Fibroblast of lung (primary cell): ENCODE data around the gene KIF26A. TPM values are rescaled to one million over a fixed set of nuclear protein-coding genes. Genes with fewer than 3 reads are reported as not detected.

Experiments
- DNase-seq, 2 donors: peaks; one replicate each; pipeline versions ENCODE4 v3.0.0 to v3.0.0-alpha.2; 2010; ENCODE audit warnings: low read depth in 2 of 2
- H2AFZ ChIP-seq: 2 replicates; pipeline ENCODE4 v1.5.1; 2012; ENCODE audit warnings: low read length, control low read depth, inconsistent platforms
- H3K27ac ChIP-seq: 2 replicates; pipeline ENCODE4 v1.5.1; 2011; ENCODE audit warnings: low read length, control low read depth; ENCODE audit not compliant: insufficient read depth
- H3K27me3 ChIP-seq: 2 replicates; pipeline ENCODE4 v1.5.1; 2011; ENCODE audit warnings: mild to moderate bottlenecking, low read length; ENCODE audit not compliant: control insufficient read depth, insufficient read depth
- H3K36me3 ChIP-seq: 2 replicates; pipeline ENCODE4 v1.5.1; 2011; ENCODE audit warnings: low read length; ENCODE audit not compliant: control insufficient read depth, insufficient read depth
- H3K4me1 ChIP-seq: 2 replicates; pipeline ENCODE4 v1.5.1; 2011; ENCODE audit warnings: low read length; ENCODE audit not compliant: control insufficient read depth, insufficient read depth; ENCODE audit errors: extremely low read depth
- H3K4me2 ChIP-seq: 2 replicates; pipeline ENCODE4 v1.5.1; 2011; ENCODE audit warnings: low read length, control low read depth; ENCODE audit not compliant: insufficient read depth; ENCODE audit errors: extremely low read depth
- H3K4me3 ChIP-seq, 4 experiments: fragments of 200-600 bp in 1 of 4; sonication (generic) in 1 of 4; replicated peaks in 1 of 4; 2 replicates each; pipeline ENCODE4 v1.5.1; 2011 to 2016; ENCODE audit warnings: low read length in 4 of 4, low read depth in 3 of 4, mild to moderate bottlenecking in 3 of 4, control low read depth in 2 of 4, inconsistent platforms in 1 of 4, mixed read lengths in 1 of 4; ENCODE audit not compliant: insufficient read depth in 1 of 4; ENCODE audit errors: control extremely low read depth in 1 of 4
- H3K79me2 ChIP-seq: 2 replicates; pipeline ENCODE4 v1.5.1; 2012; ENCODE audit warnings: mild to moderate bottlenecking, low read length, inconsistent platforms; ENCODE audit not compliant: control insufficient read depth, insufficient read depth
- H3K9ac ChIP-seq: 2 replicates; pipeline ENCODE4 v1.5.1; 2011; ENCODE audit warnings: mild to moderate bottlenecking, low read length, control low read depth; ENCODE audit not compliant: insufficient read depth
- H3K9me3 ChIP-seq: 2 replicates; pipeline ENCODE4 v1.5.1; 2012; ENCODE audit warnings: low read depth, low read length; ENCODE audit not compliant: control insufficient read depth, insufficient read depth
- H4K20me1 ChIP-seq: 2 replicates; pipeline ENCODE4 v1.5.1; 2011; ENCODE audit warnings: low read length; ENCODE audit not compliant: control insufficient read depth, insufficient read depth; ENCODE audit errors: extremely low read depth
- EZH2 ChIP-seq: IDR thresholded peaks from 2 replicates; pipeline ENCODE4 v1.5.1; 2012; ENCODE audit warnings: low read length, control low read depth, mild to moderate bottlenecking; ENCODE audit errors: missing control alignments
- polyA plus RNA-seq, 2 donors: library from polyadenylated mRNA; depleted of rRNA in 1 of 2; stranded (reverse) in 1 of 2; unstranded in 1 of 2; fragments of >200 nt; gene quantifications; 2 replicates each; pipeline ENCODE4 v1.2.1, GENCODE V29; 2011 to 2012; ENCODE audit warnings: missing spikeins in 1 of 2
- total RNA-seq: library from RNA; depleted of rRNA; stranded (reverse); fragments of >200 nt; gene quantifications from 2 replicates; pipeline ENCODE4 v1.2.1, GENCODE V29; 2014
- TF ChIP-seq, protein P1 (sequence below), 2 donors: IDR thresholded peaks in 1 of 2; conservative IDR thresholded peaks in 1 of 2; 1 replicate in 1 of 2; 2 replicates in 1 of 2; pipeline ENCODE4 v1.5.1; 2011 to 2012; ENCODE audit warnings: low read length in 2 of 2, control low read depth in 1 of 2, inconsistent platforms in 1 of 2, low read depth in 1 of 2, mild to moderate bottlenecking in 1 of 2

Gene KIF26A
- total and polyA plus RNA-seq, 2 donors (not counting 1 experiment from before 2014, with no cell fraction given), result 0.01 to 2.0 TPM

DNA sequence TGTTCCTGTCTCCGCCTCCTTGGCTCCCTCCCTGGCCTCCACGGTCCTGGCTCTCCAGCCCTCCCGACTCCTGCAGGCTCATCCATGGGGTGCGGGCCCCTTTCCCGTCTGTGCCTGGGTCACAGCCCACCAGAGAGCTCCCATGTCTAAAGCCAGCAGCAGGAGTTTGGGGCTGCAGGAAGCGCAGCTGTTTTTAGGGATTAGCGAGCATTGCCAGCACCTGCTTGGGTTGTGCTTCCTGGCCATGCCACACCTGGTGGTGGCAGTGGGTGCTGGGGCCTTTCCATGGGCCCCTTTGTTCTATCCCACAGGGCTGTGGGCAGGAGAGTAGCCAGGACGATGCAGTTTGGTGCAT is 64.7 kb downstream of the KIF26A start:
- DNase-seq, result no peak
- no peaks in the 10 kb centered on the region for H4K20me1 ChIP-seq
- H3K9ac ChIP-seq, result no peak overlapping the region
- no peak overlapping the region for H3K27ac ChIP-seq
- no peak for TF ChIP-seq EZH2
- TF ChIP-seq, protein P1, sequence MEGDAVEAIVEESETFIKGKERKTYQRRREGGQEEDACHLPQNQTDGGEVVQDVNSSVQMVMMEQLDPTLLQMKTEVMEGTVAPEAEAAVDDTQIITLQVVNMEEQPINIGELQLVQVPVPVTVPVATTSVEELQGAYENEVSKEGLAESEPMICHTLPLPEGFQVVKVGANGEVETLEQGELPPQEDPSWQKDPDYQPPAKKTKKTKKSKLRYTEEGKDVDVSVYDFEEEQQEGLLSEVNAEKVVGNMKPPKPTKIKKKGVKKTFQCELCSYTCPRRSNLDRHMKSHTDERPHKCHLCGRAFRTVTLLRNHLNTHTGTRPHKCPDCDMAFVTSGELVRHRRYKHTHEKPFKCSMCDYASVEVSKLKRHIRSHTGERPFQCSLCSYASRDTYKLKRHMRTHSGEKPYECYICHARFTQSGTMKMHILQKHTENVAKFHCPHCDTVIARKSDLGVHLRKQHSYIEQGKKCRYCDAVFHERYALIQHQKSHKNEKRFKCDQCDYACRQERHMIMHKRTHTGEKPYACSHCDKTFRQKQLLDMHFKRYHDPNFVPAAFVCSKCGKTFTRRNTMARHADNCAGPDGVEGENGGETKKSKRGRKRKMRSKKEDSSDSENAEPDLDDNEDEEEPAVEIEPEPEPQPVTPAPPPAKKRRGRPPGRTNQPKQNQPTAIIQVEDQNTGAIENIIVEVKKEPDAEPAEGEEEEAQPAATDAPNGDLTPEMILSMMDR (conservative IDR thresholded peaks at IDR 0.05 in 1 of 2, IDR thresholded peaks at IDR 0.05 in 1 of 2; ENCODE audit: low read depth in 1 of 2, low read length in 2 of 2), result no peak
- no peak overlapping the region for H3K4me2 ChIP-seq
- H3K36me3 ChIP-seq, result no peaks in the 10 kb centered on the region
- H3K9me3 ChIP-seq, result no peaks in the 10 kb centered on the region
- no peaks in the 10 kb centered on the region for H3K79me2 ChIP-seq
- no peak overlapping the region for H2AFZ ChIP-seq
- H3K4me3 ChIP-seq, result no peak overlapping the region
- no peaks in the 10 kb centered on the region for H3K27me3 ChIP-seq
- H3K4me1 ChIP-seq, result no peaks in the 10 kb centered on the region

DNA sequence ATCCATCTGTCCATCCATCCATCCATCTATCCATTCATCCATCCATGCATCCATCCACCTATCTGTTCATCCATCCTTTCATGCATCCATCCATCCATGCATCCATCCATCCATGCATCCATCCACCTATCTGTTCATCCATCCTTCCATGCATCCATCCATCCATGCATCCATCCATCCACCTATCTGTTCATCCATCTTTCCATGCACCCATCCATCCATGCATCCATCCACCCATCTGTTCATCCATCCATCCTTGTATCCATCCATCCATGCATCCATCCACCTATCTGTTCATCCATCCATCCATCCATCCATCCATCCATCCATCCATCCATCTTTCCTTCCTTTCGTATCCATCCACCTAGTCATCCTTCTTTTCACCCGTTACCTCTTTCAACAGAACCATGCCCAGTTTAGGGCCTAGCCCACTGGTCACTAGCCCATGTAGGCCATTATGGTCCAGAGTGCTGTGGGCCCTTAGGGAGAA is 66.3 kb downstream of the KIF26A start:
- no peaks in the 10 kb centered on the region for H3K4me1 ChIP-seq
- H3K27ac ChIP-seq, result no peak overlapping the region
- no peak overlapping the region for H3K4me2 ChIP-seq
- DNase-seq, result no peak
- no peaks in the 10 kb centered on the region for H3K36me3 ChIP-seq
- no peaks in the 10 kb centered on the region for H3K79me2 ChIP-seq
- H2AFZ ChIP-seq, result no peak overlapping the region
- H3K4me3 ChIP-seq, result no peak overlapping the region
- H3K27me3 ChIP-seq, result no peaks in the 10 kb centered on the region
- no peak overlapping the region for H3K9ac ChIP-seq
- no peak for TF ChIP-seq EZH2
- TF ChIP-seq, protein P1 (conservative IDR thresholded peaks at IDR 0.05 in 1 of 2, IDR thresholded peaks at IDR 0.05 in 1 of 2; ENCODE audit: low read depth in 1 of 2, low read length in 2 of 2), result no peak
- H4K20me1 ChIP-seq, result no peaks in the 10 kb centered on the region
- H3K9me3 ChIP-seq, result no peaks in the 10 kb centered on the region

DNA sequence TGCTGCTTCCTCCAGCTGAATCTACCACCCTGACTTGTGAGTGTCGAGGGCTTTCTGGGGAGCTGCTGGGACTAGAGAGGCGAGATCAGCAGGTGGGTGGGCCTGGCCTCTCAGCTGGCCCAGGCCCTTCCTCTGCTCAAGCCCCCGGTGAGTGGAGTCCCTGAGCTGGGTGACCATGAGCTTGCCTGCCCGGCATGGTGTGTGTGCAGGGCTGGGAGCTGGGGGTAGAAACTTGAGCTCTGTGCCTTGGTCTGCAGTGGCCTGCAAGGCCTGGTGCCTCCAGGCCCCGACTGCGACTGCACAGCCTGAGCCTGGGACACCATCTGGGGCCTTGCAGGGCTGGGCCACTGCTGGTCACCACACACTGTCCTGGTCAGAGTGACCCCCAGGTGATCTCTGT is 67.4 kb downstream of the KIF26A start:
- Histone ChIP-seq H3K27ac (no peak overlapping the region), H3K9ac (no peak overlapping the region), H2AFZ (no peak overlapping the region), H3K4me3 (no peak overlapping the region), H4K20me1 (no peaks in the 10 kb centered on the region), H3K9me3 (no peaks in the 10 kb centered on the region), H3K4me1 (no peaks in the 10 kb centered on the region), H3K79me2 (no peaks in the 10 kb centered on the region), H3K4me2 (no peak overlapping the region), H3K36me3 (no peaks in the 10 kb centered on the region), H3K27me3 (no peaks in the 10 kb centered on the region)
- DNase-seq, result no peak
- TF ChIP-seq, protein P1 (conservative IDR thresholded peaks at IDR 0.05 in 1 of 2, IDR thresholded peaks at IDR 0.05 in 1 of 2; ENCODE audit: low read depth in 1 of 2, low read length in 2 of 2), result no peak
- no peak for TF ChIP-seq EZH2
